K562 (cell line): ENCODE results near the gene PREX1. TPM values are rescaled to one million over a fixed set of nuclear protein-coding genes. Genes with fewer than 3 reads are reported as not detected.

ENCODE experiments used
- EHMT2 ChIP-seq: fragments of 450-650 bp; IDR thresholded peaks from 2 replicates; pipeline ENCODE4 v1.6.1; 2018; ENCODE audit warnings: antibody characterized with exemption
- ELK3 ChIP-seq: fragments of 450-650 bp; formaldehyde crosslinking; IDR thresholded peaks from 2 replicates; pipeline ENCODE4 v1.4.0; 2020; ENCODE audit warnings: mild to moderate bottlenecking
- EP400 ChIP-seq: fragments of 450-650 bp; IDR thresholded peaks from 2 replicates; pipeline ENCODE4 v1.6.1; 2017; ENCODE audit warnings: antibody characterized with exemption, mild to moderate bottlenecking, moderate library complexity
- HMGXB4 ChIP-seq: sonication (generic); formaldehyde crosslinking; IDR thresholded peaks from 2 replicates; pipeline ENCODE4 v1.8.1; 2023; ENCODE audit warnings: mild to moderate bottlenecking, missing genetic modification reagents
- MLX ChIP-seq, 2 experiments: fragments of 450-650 bp in 1 of 2; sonication (generic) in 1 of 2; formaldehyde crosslinking; conservative IDR thresholded peaks; 2 replicates each; pipeline versions ENCODE4 v1.4.0 to v1.8.1; 2020 to 2022; ENCODE audit warnings: mild to moderate bottlenecking in 1 of 2, missing genetic modification reagents in 1 of 2
- REST ChIP-seq, 2 experiments: fragments of 450-650 bp; formaldehyde crosslinking in 1 of 2; IDR thresholded peaks; 2 replicates each; pipeline versions ENCODE4 v1.4.0 to v1.6.1; 2014 to 2020; ENCODE audit warnings: mild to moderate bottlenecking in 2 of 2, borderline replicate concordance in 1 of 2, low read depth in 1 of 2
- TCF3 ChIP-seq: sonication (generic); formaldehyde crosslinking; IDR thresholded peaks from 2 replicates; pipeline ENCODE4 v1.4.0; 2020; ENCODE audit warnings: mild to moderate bottlenecking, missing genetic modification reagents
- ZNF274 ChIP-seq: IDR thresholded peaks from 2 replicates; pipeline ENCODE4 v1.6.1; 2011; ENCODE audit warnings: low read depth, mild to moderate bottlenecking, low read length, moderate library complexity, borderline replicate concordance
- polyA plus RNA-seq, 8 experiments: library from polyadenylated mRNA; depleted of rRNA in 4 of 8; stranded (reverse) in 5 of 8; unstranded in 3 of 8; fragments of >200 nt; fragmentation: Nextera tagmentation in 2 of 8; fragmentation: Illumina TruSeq in 1 of 8; extraction: Ambion mirVana in 2 of 8; extraction: Trizol in 1 of 8; gene quantifications; 2 replicates each; pipeline versions ENCODE4 v1.2.1 to v1.2.3, GENCODE V29; 2011 to 2014; ENCODE audit warnings: inconsistent platforms in 1 of 8, missing spikeins in 1 of 8
- total RNA-seq, 7 experiments: library from RNA; depleted of rRNA in 6 of 7; stranded (reverse); fragments of >200 nt in 6 of 7; fragmentation: Illumina TruSeq in 2 of 7; extraction: Trizol in 2 of 7; gene quantifications; 2 replicates each; pipeline versions ENCODE4 v1.2.1 to v1.2.3, GENCODE V29; 2011 to 2021; ENCODE audit warnings: low replicate concordance in 1 of 7

PREX1 gene
- total and polyA plus RNA-seq, 9 of the 15 experiments (the other 6 are each of a cell fraction or from before 2014, with no cell fraction given), result 0.37 to 10.4 (median 4.8) TPM

GRCh38 chr20:48708630-48709029, 119.2 kb downstream of the PREX1 start (continued):
- TF ChIP-seq ELK3 (CRISPR knock-in tag), result no peak
- TF ChIP-seq TCF3, result no peak
- TF ChIP-seq EHMT2, result no peak
- no peak for TF ChIP-seq EP400
- no peak for TF ChIP-seq ZNF274
- TF ChIP-seq REST (IDR thresholded peaks at IDR 0.05; ENCODE audit: borderline replicate concordance), result no peak
- no peak for TF ChIP-seq REST (CRISPR knock-in tag; IDR thresholded peaks at IDR 0.05; ENCODE audit: low read depth)
- no peak for TF ChIP-seq HMGXB4 (CRISPR knock-in tag)
- TF ChIP-seq MLX (CRISPR knock-in tag; conservative IDR thresholded peaks at IDR 0.05), result no peak
